HAP-1 (cell line): ENCODE measurements around the gene ARSD.
"Not testable (repeated sequence)": the region's sequence is repeated elsewhere in the genome, so short reads cannot be mapped to it uniquely, and the experiment has no call there.

Source experiments
- DNase-seq, 2 experiments: peaks; one replicate each; pipeline ENCODE4 v3.0.0-alpha.2; 2016 to 2020; ENCODE audit warnings: low spot score in 2 of 2
- H3K27me3 ChIP-seq: fragments of 250-450 bp; sonication (Bioruptor Pico); 2 replicates; pipeline ENCODE4 v1.5.1; 2020; ENCODE audit warnings: low read depth, mild to moderate bottlenecking, moderate library complexity
- H3K36me3 ChIP-seq: fragments of 250-450 bp; sonication (Bioruptor Pico); replicated peaks from 2 replicates; pipeline ENCODE4 v1.5.1; 2020; ENCODE audit warnings: mild to moderate bottlenecking
- H3K4me1 ChIP-seq: fragments of 250-450 bp; sonication (Bioruptor Pico); 2 replicates; pipeline ENCODE4 v1.5.1; 2020; ENCODE audit warnings: mild to moderate bottlenecking
- H3K4me3 ChIP-seq: fragments of 250-450 bp; sonication (Bioruptor Pico); 2 replicates; pipeline ENCODE4 v1.5.1; 2020; ENCODE audit warnings: mild to moderate bottlenecking, moderate library complexity
- H3K9me3 ChIP-seq: fragments of 250-450 bp; sonication (Bioruptor Pico); 2 replicates; pipeline ENCODE4 v1.5.1; 2020; ENCODE audit warnings: mild to moderate bottlenecking, moderate library complexity
- in situ Hi-C: fragments of 300-500 bp; cut with MboI; formaldehyde crosslinking; loops from 3 replicates; pipeline ENCODE4 v1.14.3; 2020; ENCODE audit warnings: low sequenced_read_pairs, inconsistent platforms, mixed read lengths

ARSD gene

DNA sequence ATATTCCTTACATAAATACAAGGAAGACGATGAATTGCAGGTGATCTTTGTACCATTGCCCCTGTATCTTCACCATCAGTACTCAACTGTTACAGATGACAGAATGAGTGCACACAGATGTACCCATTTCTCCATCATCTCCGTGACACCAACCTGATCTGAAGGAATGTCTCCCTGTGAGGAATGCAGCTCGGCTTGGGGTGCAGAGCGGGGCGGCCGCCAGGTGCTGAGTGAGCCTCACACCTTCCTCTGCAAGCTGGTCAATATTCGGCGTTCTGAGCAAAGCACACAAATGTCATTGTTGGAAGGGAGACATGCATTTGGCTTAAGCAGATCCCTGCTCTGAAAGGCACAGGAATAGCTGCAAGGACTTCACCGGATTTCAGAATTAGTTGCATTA is 7.4 kb downstream of the ARSD start:
- no peaks in the 10 kb centered on the region for H3K27me3 ChIP-seq
- no peak for DNase-seq
- no peaks in the 10 kb centered on the region for H3K4me1 ChIP-seq
- no peaks in the 10 kb centered on the region; the same call in 1 of the 2 replicates for H3K9me3 ChIP-seq
- H3K4me3 ChIP-seq = no peak overlapping the region
- no peaks in the 10 kb centered on the region for H3K36me3 ChIP-seq
- in situ Hi-C loops = no loop called here

DNA sequence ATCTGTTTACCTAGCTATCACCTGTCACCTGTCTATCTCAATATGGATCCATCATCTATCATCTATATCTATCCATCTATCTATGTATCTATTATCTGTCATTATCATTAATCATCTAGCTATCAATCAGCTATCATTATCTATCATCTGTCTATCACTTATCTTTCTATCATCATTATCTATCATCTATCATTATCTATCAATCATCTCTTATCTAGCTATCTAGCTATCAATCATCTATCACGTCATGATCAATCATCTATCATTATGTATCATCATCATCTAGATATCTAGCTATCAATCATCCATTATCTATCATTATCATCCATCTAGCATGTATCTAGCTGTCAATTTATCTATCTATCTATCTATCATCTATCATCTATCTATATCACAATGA is 7.9 kb downstream of the ARSD start:
- H3K4me1 ChIP-seq = no peaks in the 10 kb centered on the region
- in situ Hi-C loops = no loop called here

GRCh38 chrX:2917767-2918166 is 11.4 kb downstream of the ARSD start:
- peaks cover 4% of the 10 kb centered on the region; the same call in 1 of the 2 replicates for H3K4me1 ChIP-seq
- in situ Hi-C loops = no loop called here

More for the DNA sequence above, 7.9 kb downstream of the ARSD start:
- Histone ChIP-seq H3K4me3 (no peak overlapping the region), H3K9me3 (no peaks in the 10 kb centered on the region; the same call in 1 of the 2 replicates), H3K27me3 (no peaks in the 10 kb centered on the region), H3K36me3 (no peaks in the 10 kb centered on the region)
- DNase-seq = no peak

DNA sequence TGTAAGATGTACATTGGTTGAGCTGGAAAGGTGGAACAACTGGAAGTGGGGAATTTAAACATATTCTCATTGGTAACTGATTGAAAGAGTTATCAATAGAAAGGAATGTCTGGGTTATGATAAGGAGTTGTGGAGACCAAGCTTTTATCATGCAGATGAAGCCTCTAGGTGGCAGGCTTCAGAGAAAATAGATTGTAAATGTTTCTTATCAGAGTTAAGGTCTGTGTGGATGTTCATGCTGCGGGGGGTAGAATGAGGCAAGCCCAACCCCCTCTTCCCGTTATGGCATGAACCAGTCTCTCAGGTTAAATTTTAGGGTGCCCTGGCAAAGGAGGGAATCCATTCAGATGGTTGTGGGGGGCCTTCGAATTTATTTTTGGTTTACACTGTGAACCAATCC is 16.0 kb downstream of the ARSD start:
- Histone ChIP-seq H3K27me3 (no peaks in the 10 kb centered on the region), H3K9me3 (no peaks in the 10 kb centered on the region), H3K4me1 (peaks cover 4% of the 10 kb centered on the region; the same call in 1 of the 2 replicates), H3K36me3 (no peaks in the 10 kb centered on the region), H3K4me3 (no peak overlapping the region)
- in situ Hi-C loops = no loop called here
- DNase-seq = no peak

More at GRCh38 chrX:2917767-2918166, 11.4 kb downstream of the ARSD start:
- Histone ChIP-seq H3K4me3 (no peak overlapping the region), H3K9me3 (no peaks in the 10 kb centered on the region; the same call in 1 of the 2 replicates), H3K27me3 (no peaks in the 10 kb centered on the region), H3K36me3 (no peaks in the 10 kb centered on the region)
- DNase-seq = no peak

GRCh38 chrX:2910109-2910508 is 19.0 kb downstream of the ARSD start:
- no peaks in the 10 kb centered on the region for H3K36me3 ChIP-seq
- H3K27me3 ChIP-seq = no peaks in the 10 kb centered on the region
- H3K4me3 ChIP-seq = no peak overlapping the region
- peaks cover 4% of the 10 kb centered on the region; the same call in 1 of the 2 replicates for H3K4me1 ChIP-seq
- no peaks in the 10 kb centered on the region for H3K9me3 ChIP-seq
- DNase-seq = no peak
- in situ Hi-C loops = no loop called here

DNA sequence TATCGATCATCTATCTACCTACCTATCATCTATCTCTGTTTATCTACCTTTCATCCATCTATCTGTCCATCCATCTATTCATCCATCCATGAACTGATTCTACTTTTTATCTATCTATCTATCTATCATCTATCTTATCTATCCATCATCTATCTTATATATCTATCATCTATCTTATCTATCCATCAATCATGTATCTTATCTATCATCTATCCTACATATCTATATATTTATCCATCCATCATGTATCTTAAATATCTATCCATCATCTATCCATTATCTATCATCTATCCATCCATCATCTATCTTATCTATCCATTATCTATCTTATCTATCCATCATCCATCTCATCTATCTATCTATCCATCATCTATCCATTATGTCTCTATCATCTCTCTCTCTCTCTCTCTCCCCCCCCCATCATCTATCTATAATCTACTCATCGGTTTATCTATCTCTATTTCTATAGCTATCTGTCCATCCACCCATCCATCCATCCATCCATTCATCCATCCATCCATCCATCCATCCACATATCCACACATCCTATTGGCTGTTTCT is 20.9 kb downstream of the ARSD start:
- H3K4me1 ChIP-seq = peaks cover 4% of the 10 kb centered on the region; the same call in 1 of the 2 replicates
- H3K27me3 ChIP-seq = no peaks in the 10 kb centered on the region
- H3K4me3 ChIP-seq = no peak overlapping the region
- no peak for DNase-seq
- H3K36me3 ChIP-seq = no peaks in the 10 kb centered on the region
- peaks cover 2% of the 10 kb centered on the region; the same call in 1 of the 2 replicates for H3K9me3 ChIP-seq
- in situ Hi-C loops = no loop called here

GRCh38 chrX:2907295-2907694 is 21.8 kb downstream of the ARSD start:
- no peaks in the 10 kb centered on the region for H3K27me3 ChIP-seq
- H3K36me3 ChIP-seq = no peaks in the 10 kb centered on the region
- H3K4me1 ChIP-seq = no peaks in the 10 kb centered on the region
- no peak for DNase-seq
- H3K9me3 ChIP-seq = peaks cover 2% of the 10 kb centered on the region; the same call in 1 of the 2 replicates
- H3K4me3 ChIP-seq = no peak overlapping the region
- in situ Hi-C loops = no loop called here

GRCh38 chrX:2903366-2903765 is 25.8 kb downstream of the ARSD start:
- in situ Hi-C loops = no loop called here
- Histone ChIP-seq H3K36me3 (no peaks in the 10 kb centered on the region), H3K9me3 (peaks cover 2% of the 10 kb centered on the region; the same call in 1 of the 2 replicates), H3K4me3 (no peak overlapping the region), H3K4me1 (no peaks in the 10 kb centered on the region), H3K27me3 (no peaks in the 10 kb centered on the region)
- no peak for DNase-seq

GRCh38 chrX:2902841-2903240 is 26.3 kb downstream of the ARSD start:
- Histone ChIP-seq H3K4me3 (no peak overlapping the region), H3K36me3 (no peaks in the 10 kb centered on the region), H3K27me3 (no peaks in the 10 kb centered on the region), H3K9me3 (peaks cover 2% of the 10 kb centered on the region; the same call in 1 of the 2 replicates), H3K4me1 (no peaks in the 10 kb centered on the region)
- DNase-seq = no peak
- in situ Hi-C loops = no loop called here

GRCh38 chrX:2901367-2902036 is 27.6 kb downstream of the ARSD start:
- no peak overlapping the region for H3K4me3 ChIP-seq
- no peaks in the 10 kb centered on the region for H3K27me3 ChIP-seq
- peaks cover 2% of the 10 kb centered on the region; the same call in 1 of the 2 replicates for H3K9me3 ChIP-seq
- no peaks in the 10 kb centered on the region for H3K4me1 ChIP-seq
- DNase-seq = no peak
- in situ Hi-C loops = no loop called here
- H3K36me3 ChIP-seq = no peaks in the 10 kb centered on the region

- Histone ChIP-seq H3K36me3 (no peaks in the 10 kb centered on the region), H3K27me3 (no peaks in the 10 kb centered on the region), H3K9me3 (peaks cover 2% of the 10 kb centered on the region; the same call in 1 of the 2 replicates), H3K4me1 (peaks cover 10% of the 10 kb centered on the region; the same call in 1 of the 2 replicates), H3K4me3 (no peak overlapping the region)
- in situ Hi-C loops = loop anchor here (25.0 kb wide), 1 partner anchor 738 kb away; no protein-coding TSS in a partner anchor
- DNase-seq = no peak
Observed at GRCh38 chrX:2898846-2899512, 30.2 kb downstream of the ARSD start.

- not testable (repeated sequence) for H3K9me3 ChIP-seq, H3K4me3 ChIP-seq, DNase-seq, H3K27me3 ChIP-seq, H3K4me1 ChIP-seq, H3K36me3 ChIP-seq
- in situ Hi-C loops = loop anchor here (25.0 kb wide), 1 partner anchor 739 kb away; no protein-coding TSS in a partner anchor
Observed at GRCh38 chrX:2897690-2898623, 31.2 kb downstream of the ARSD start.

GRCh38 chrX:2897311-2897689 is 31.8 kb downstream of the ARSD start:
- H3K36me3 ChIP-seq = no peaks in the 10 kb centered on the region
- no peaks in the 10 kb centered on the region for H3K27me3 ChIP-seq
- in situ Hi-C loops = loop anchor here (25.0 kb wide), 1 partner anchor 740 kb away; no protein-coding TSS in a partner anchor
- H3K9me3 ChIP-seq = no peaks in the 10 kb centered on the region; the same call in 1 of the 2 replicates
- peaks cover 10% of the 10 kb centered on the region; the same call in 1 of the 2 replicates for H3K4me1 ChIP-seq
- H3K4me3 ChIP-seq = no peak overlapping the region
- no peak for DNase-seq
